ENCODE results near the gene RAB7B.

Gene RAB7B

GRCh38 chr1:205927247-205927646, 75.9 kb downstream of the RAB7B start:
- DNase-seq (no peak), ATAC-seq (no peak)
